Measurements from ENCODE around the gene CYBC1. TPM values are rescaled to one million over a fixed set of nuclear protein-coding genes. Genes with fewer than 3 reads are reported as not detected.
A peak's percentile ranks its signal among the peaks of the same experiment; 100 is the strongest.

The CYBC1 gene
- total and polyA plus RNA-seq, 2 of the 8 experiments (the other 6 are each of a cell fraction or from before 2014, with no cell fraction given): 74.6 to 81.4 TPM

GRCh38 chr17:82491196-82491530 is 40.6 kb upstream of the CYBC1 start:
- no peak overlapping the region for H2BK120ac ChIP-seq (replicated peaks; ENCODE audit: low read depth, low read length)
- H2AFZ ChIP-seq (ENCODE audit: low read length): no peak overlapping the region
- H3K79me1 ChIP-seq (ENCODE audit: low read depth, low read length): no peaks in the 10 kb centered on the region
- H3K9ac ChIP-seq (replicated peaks in 1 of 4; ENCODE audit: extremely low read depth in 1 of 4, low read depth in 3 of 4, low read length in 3 of 4): no peak overlapping the region
- H4K91ac ChIP-seq (replicated peaks; ENCODE audit: insufficient read length, low read length): no peak overlapping the region
- H4K5ac ChIP-seq (ENCODE audit: insufficient read length, low read depth, low read length): no peak overlapping the region
- no peaks in the 10 kb centered on the region for H3K23me2 ChIP-seq (ENCODE audit: low read depth, low read length)
- H3K27ac ChIP-seq (ENCODE audit: low read depth, low read length): no peak overlapping the region
- no peak overlapping the region for H2BK15ac ChIP-seq (ENCODE audit: low read length)
- H3K14ac ChIP-seq (ENCODE audit: insufficient read length): no peak overlapping the region
- peaks cover 0 to 11% (median 6%) of the 10 kb centered on the region in 4 experiments; a peak in 6 of 7 replicates for H3K4me1 ChIP-seq (replicated peaks in 1 of 4; ENCODE audit: control insufficient read depth in 3 of 4, insufficient read depth in 4 of 4, low read length in 3 of 4)
- H3K23ac ChIP-seq (ENCODE audit: insufficient read length): no peak overlapping the region
- 0 out of 2 replicates have a peak overlapping the region, but pooled peaks have one; percentile 23 for H2BK12ac ChIP-seq (ENCODE audit: low read depth, low read length)
- no peak overlapping the region for H3K56ac ChIP-seq (replicated peaks; ENCODE audit: insufficient read length, low read depth, low read length)
- H2BK20ac ChIP-seq (ENCODE audit: low read length): no peak overlapping the region
- H3K4me3 ChIP-seq (ENCODE audit: extremely low read depth in 1 of 4, insufficient read depth in 2 of 4, low read depth in 3 of 4, low read length in 4 of 4): no peak overlapping the region
- H3K18ac ChIP-seq (ENCODE audit: extremely low read depth, low read length): no peak overlapping the region
- ChIA-PET POLR2A (ENCODE audit: partially characterized antibody) (interaction anchor here (2.1 kb wide), 1 partner anchor 11 kb away, joined by 7 read pairs; no protein-coding TSS in a partner anchor), CTCF (ENCODE audit: partially characterized antibody) (interaction anchor here (0.9 to 3.7 kb wide), 5 partner anchors 9 to 63 kb away, joined by 3 to 20 read pairs (median 6); no protein-coding TSS in a partner anchor)
- no peak overlapping the region for H3K4ac ChIP-seq (replicated peaks; ENCODE audit: insufficient read length, low read depth, low read length)
- H3K4me2 ChIP-seq (ENCODE audit: insufficient read depth in 1 of 2, low read depth in 2 of 2, low read length in 2 of 2): no peak overlapping the region
- no peaks in the 10 kb centered on the region for H3K79me2 ChIP-seq (ENCODE audit: control insufficient read depth in 1 of 2, insufficient read depth in 2 of 2, low read length in 2 of 2)
- DNase-seq (ENCODE audit: low read depth in 1 of 2, low spot score in 2 of 2) (no peak), FAIRE-seq (no peak)
- peaks cover 0 to 18% (median 11%) of the 10 kb centered on the region in 4 experiments; a peak in 6 of 8 replicates for H3K36me3 ChIP-seq (ENCODE audit: control insufficient read depth in 2 of 4, insufficient read depth in 4 of 4, low read length in 3 of 4)
- no peaks in the 10 kb centered on the region for H3K9me3 ChIP-seq (ENCODE audit: insufficient read depth in 2 of 2, low read depth in 1 of 2, low read length in 1 of 2)
- no peak overlapping the region; the same call in 1 of the 2 replicates for H2AK5ac ChIP-seq (ENCODE audit: low read depth, low read length)
- WGBS, 2 experiments (ENCODE audit: extremely low coverage in 1 of 2, insufficient coverage in 1 of 2, insufficient read length in 1 of 2, insufficient replicate concordance in 2 of 2, low coverage in 1 of 2, low lambda C conversion rate in 2 of 2, missing lambda C conversion rate in 1 of 2): 93% methylated on average over 10 of the region's 10 CpGs; no CpG with 5 or more reads in 1 of the 2 experiments
- H3K27me3 ChIP-seq (replicated peaks in 1 of 4; ENCODE audit: control insufficient read depth in 3 of 4, extremely low read depth in 1 of 4, insufficient read depth in 3 of 4, low read length in 3 of 4): peaks cover 0 to 8% (median 4%) of the 10 kb centered on the region in 4 experiments; a peak in 4 of 7 replicates
- peak overlapping the region; percentile 9; the same call in 1 of the 2 replicates for H4K8ac ChIP-seq (ENCODE audit: extremely low read depth, insufficient read depth, low read length)
- H2BK5ac ChIP-seq (ENCODE audit: low read depth, low read length): peak overlapping the region; percentile 75; the same call in 1 of the 2 replicates
- peaks cover 0 to 1% of the 10 kb centered on the region in 2 experiments for H4K20me1 ChIP-seq (replicated peaks in 1 of 2; ENCODE audit: control insufficient read depth in 1 of 2, insufficient read depth in 2 of 2, low read length in 2 of 2)
- no peak for TF ChIP-seq SP4 (IDR thresholded peaks at IDR 0.05; ENCODE audit: low read length)

Data from H1 (cell line).